ENCODE measurements around the gene ATXN2.

ATXN2 gene

GRCh38 chr12:111450676-111451075, 148.4 kb downstream of the ATXN2 start:
- no peak for TF ChIP-seq CTCF (IDR thresholded peaks at IDR 0.05; ENCODE audit: control insufficient read depth, extremely low read depth, insufficient read depth)
- no peak overlapping the region for H3K4me3 ChIP-seq (ENCODE audit: low read depth, low read length)
- no peak for DNase-seq (ENCODE audit: low read depth)

- no peak for DNase-seq (ENCODE audit: low read depth)
- no peak overlapping the region for H3K4me3 ChIP-seq (ENCODE audit: low read depth, low read length)
- no peak for TF ChIP-seq CTCF (IDR thresholded peaks at IDR 0.05; ENCODE audit: control insufficient read depth, extremely low read depth, insufficient read depth)
Observed at GRCh38 chr12:111448846-111449790, 150.0 kb downstream of the ATXN2 start.

GRCh38 chr12:111448266-111448830, 150.8 kb downstream of the ATXN2 start:
- no peak for DNase-seq (ENCODE audit: low read depth)
- TF ChIP-seq CTCF (IDR thresholded peaks at IDR 0.05; ENCODE audit: control insufficient read depth, extremely low read depth, insufficient read depth) = no peak

DNA sequence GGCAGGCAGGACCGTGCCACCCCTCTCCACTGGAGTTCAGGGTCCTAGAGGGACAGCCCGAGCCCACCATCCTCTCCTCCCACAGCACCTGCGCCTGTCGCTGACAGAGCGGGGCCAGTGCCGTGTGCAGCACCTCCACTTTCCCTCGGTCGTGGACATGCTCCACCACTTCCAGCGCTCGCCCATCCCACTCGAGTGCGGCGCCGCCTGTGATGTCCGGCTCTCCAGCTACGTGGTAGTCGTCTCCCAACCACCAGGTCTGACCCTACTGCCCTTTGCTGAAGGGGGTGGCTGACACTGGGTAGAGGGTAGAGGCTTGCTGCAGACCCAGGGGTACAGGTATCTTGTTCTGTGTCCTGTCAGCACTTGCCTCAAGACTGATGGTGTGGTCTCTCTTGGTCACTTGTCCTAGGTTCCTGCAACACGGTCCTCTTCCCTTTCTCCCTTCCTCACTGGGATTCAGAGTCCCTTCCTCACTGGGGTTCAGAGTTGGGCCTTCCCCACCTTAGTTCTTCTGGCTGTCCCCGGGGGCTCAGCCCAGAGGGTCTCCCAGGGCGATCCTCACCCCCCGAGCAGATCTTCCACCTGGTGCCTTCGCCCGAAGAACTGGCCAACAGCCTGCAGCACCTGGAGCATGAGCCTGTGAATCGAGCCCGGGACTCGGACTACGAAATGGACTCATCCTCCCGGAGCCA, 151.4 kb downstream of the ATXN2 start:
- H3K4me3 ChIP-seq (ENCODE audit: low read depth, low read length) = no peak overlapping the region
- TF ChIP-seq CTCF (IDR thresholded peaks at IDR 0.05; ENCODE audit: control insufficient read depth, extremely low read depth, insufficient read depth) = no peak
- DNase-seq (ENCODE audit: low read depth) = no peak

More at GRCh38 chr12:111448266-111448830, 150.8 kb downstream of the ATXN2 start:
- no peak overlapping the region for H3K4me3 ChIP-seq (ENCODE audit: low read depth, low read length)

DNA sequence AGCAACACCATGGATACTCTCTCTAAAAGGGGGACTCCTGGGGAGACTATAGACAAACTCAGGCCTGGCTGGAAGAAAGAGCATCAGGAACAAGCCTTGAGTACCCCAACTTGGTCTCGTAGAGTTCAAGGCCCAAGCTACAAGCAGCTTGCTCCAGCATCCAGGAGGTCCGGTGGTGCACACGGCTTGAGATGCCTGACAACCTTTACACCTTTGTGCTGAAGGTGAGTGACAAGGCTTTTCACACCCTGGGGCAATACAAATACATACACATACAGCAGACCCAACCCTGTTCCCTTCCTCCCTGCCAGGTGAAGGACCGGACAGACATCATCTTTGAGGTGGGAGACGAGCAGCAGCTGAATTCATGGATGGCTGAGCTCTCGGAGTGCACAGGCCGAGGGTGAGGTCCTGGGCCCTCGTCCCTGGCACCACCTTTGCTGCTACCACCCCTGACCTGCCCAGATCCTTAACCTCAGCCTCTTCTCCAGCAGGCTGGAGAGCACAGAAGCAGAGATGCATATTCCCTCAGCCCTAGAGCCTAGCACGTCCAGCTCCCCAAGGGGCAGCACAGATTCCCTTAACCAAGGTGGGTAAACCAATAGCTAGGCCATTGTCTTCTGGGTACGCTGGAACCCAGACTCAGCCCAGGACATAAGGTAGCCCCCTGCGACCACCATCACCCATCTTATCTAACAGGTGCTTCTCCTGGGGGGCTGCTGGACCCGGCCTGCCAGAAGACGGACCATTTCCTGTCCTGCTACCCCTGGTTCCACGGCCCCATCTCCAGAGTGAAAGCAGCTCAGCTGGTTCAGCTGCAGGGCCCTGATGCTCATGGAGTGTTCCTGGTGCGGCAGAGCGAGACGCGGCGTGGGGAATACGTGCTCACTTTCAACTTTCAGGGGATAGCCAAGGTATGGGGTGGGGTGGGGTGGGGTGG, 152.2 kb downstream of the ATXN2 start:
- no peak for DNase-seq (ENCODE audit: low read depth)
- H3K4me3 ChIP-seq (ENCODE audit: low read depth, low read length) = no peak overlapping the region
- TF ChIP-seq CTCF (IDR thresholded peaks at IDR 0.05; ENCODE audit: control insufficient read depth, extremely low read depth, insufficient read depth) = no peak

Data from LNCaP clone FGC (cell line).